ENCODE results near the gene ARHGEF1.
"Not testable (repeated sequence)": the region's sequence is repeated elsewhere in the genome, so short reads cannot be mapped to it uniquely, and the experiment has no call there.

Gene ARHGEF1

DNA sequence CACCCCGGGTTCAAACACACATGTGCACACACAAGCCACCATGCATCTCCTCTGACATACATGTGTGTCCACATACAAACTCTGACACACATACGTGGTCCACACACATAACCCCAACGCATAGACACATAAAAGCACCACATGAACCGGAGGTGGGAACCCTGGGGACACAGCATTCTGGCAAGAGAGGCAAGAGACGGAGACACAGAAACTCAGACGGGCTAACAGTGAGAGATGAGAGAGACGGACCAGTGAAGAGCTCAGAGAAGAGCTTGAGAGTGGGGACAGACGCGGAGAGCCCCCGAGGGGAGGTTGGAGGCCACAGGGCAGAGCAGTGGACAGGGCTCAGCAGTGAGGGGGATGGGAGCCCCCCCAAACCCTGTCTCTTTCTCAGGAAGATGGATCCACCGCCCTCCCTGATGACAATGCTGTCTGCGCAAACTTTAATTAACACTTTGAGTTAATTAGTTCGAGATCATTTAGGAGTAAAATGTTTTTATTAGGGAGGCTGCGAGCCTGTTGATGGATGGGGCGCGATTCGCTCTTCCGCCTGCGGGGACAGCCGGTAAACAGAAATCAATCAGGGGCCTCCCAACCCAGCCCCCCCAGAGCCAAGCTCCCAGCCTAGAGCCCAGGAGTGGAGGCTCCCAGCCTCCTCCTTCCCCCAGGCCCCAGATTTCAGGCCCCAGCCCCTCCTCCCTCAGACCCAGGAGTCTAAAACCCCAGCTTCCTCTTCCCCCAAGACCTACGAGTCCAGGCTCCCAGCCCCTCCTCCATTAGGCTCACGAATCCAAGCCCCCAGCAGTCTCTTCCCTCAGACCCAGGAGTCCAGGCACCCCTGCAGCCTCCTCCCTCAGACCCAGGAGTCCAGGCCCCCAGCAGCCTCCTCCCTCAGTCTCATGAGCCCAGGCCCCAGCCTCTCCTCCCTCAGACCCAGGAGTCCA lies 54.8 kb downstream of the ARHGEF1 start:
- H3K27ac Mint-ChIP-seq: no peak overlapping the region
- H3K4me3 Mint-ChIP-seq: no peak overlapping the region
- CTCF ChIA-PET: interaction anchor here (1.1 to 1.8 kb wide), 3 partner anchors 8 to 65 kb away, joined by 3 to 7 read pairs (median 4); no protein-coding TSS in a partner anchor

DNA sequence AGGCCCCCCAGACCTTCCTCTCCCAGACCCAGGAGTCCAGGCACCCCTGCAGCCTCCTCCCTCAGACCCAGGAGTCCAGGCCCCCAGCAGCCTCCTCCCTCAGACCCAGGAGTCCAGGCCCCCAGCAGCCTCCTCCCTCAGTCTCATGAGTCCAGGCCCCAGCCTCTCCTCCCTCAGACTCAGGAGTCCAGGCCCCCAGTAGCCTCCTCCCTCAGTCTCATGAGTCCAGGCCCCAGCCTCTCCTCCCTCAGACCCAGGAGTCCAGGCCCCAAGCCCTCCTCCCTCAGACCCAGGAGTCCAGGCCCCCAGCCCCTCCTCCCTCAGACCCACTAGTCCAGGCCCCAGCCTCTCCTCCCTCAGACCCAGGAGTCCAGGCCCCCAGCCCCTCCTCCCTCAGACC lies 56.2 kb downstream of the ARHGEF1 start:
- DNase-seq, H3K27ac Mint-ChIP-seq, H3K36me3 Mint-ChIP-seq, H3K9me3 Mint-ChIP-seq, H3K4me3 Mint-ChIP-seq, CTCF ChIA-PET: not testable (repeated sequence)
- Mint-ChIP-seq H3K4me1 (peaks cover 27% of the 10 kb centered on the region), H3K27me3 (peaks cover 85% of the 10 kb centered on the region)

More for the DNA sequence above, 54.8 kb downstream of the ARHGEF1 start:
- no peak for DNase-seq
- Mint-ChIP-seq H3K4me1 (peaks cover 29% of the 10 kb centered on the region), H3K9me3 (no peaks in the 10 kb centered on the region), H3K36me3 (peaks cover 2% of the 10 kb centered on the region), H3K27me3 (peaks cover 88% of the 10 kb centered on the region)

GRCh38 chr19:41939861-41940730 lies 57.1 kb downstream of the ARHGEF1 start:
- H3K36me3 Mint-ChIP-seq: peaks cover 2% of the 10 kb centered on the region
- H3K4me3 Mint-ChIP-seq: peak overlapping the region; percentile 69
- DNase-seq: peak; percentile 51
- H3K9me3 Mint-ChIP-seq: no peaks in the 10 kb centered on the region
- CTCF ChIA-PET: no interaction called here
- H3K27me3 Mint-ChIP-seq: peaks cover 76% of the 10 kb centered on the region
- peaks cover 28% of the 10 kb centered on the region for H3K4me1 Mint-ChIP-seq
- H3K27ac Mint-ChIP-seq: no peak overlapping the region

DNA sequence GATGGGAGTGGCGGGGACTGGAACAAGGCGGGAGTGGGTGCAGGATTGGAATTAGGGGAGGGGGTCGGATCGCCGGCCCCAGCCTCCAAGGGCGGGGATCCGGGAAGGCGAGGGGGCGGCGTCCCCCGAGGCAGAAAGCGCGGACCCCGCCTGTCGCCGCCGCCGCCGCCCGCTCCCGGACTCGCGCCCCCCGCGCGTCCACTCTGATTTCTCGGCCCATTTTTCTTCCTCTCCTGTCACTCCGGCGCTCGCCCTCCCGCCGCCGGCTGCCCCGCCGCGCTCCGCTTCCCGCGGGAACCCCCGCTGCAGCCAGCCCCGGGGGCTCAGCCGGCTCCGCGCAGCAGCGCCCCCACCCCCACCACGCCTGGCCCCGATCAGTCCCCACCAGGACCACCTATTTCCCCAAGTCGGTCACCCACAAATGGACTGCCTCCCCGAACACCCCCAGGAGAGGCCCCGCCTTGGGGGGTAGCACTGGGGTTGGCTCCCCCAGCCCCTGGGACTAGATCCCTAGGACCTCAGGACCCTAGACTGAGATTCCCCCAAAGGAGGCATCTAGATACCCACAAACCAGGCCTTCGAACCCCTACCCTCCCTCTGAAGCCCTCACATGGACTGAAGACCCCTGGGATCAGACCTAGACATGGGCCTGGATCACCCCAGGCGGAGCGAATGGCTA lies 57.9 kb downstream of the ARHGEF1 start:
- H3K4me1 Mint-ChIP-seq: peaks cover 31% of the 10 kb centered on the region
- H3K27ac Mint-ChIP-seq: no peak overlapping the region
- no peak for DNase-seq

DNA sequence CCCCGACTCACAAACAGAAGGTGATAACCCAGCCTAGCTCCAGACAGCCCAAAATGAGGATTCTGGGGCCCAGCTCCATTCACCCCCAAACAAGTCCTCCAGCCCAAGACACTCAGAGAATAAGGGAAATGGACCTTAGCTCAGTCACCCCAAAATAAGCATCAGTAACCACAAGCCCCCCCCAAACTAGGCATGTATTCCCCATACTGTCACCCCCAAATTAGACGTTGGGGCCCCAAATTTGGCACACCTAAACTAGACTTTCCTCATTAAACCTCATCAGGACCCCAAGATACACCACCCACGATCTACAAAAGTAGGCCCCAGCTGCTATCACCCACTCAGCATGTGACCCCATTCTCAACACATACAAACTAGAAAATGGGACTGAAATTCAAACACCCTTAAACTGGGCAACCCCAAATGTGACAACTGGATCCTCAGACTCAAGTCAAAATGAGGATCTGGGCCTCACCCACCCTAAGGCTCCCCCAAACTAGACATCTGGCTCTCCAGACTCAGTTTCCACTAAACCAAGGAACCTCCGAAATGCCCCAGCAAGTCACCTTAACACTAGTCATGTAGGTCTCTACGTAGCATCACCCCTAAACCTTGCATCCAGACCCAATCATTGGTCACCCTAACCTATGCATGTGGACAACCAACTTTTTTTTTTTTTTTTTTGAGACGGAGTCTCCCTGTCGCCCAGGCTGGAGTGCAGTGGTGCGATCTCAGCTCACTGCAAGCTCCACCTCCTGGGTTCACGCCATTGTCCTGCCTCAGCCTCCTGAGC lies 58.6 kb downstream of the ARHGEF1 start:
- Mint-ChIP-seq H3K36me3 (peaks cover 2% of the 10 kb centered on the region), H3K9me3 (no peaks in the 10 kb centered on the region), H3K4me1 (peaks cover 37% of the 10 kb centered on the region), H3K27ac (no peak overlapping the region), H3K4me3 (peak overlapping the region; percentile 24), H3K27me3 (peaks cover 67% of the 10 kb centered on the region)
- CTCF ChIA-PET: no interaction called here
- DNase-seq: no peak

More for the DNA sequence above, 57.9 kb downstream of the ARHGEF1 start:
- Mint-ChIP-seq H3K4me3 (peak overlapping the region; percentile 69), H3K36me3 (peaks cover 2% of the 10 kb centered on the region), H3K27me3 (peaks cover 74% of the 10 kb centered on the region), H3K9me3 (no peaks in the 10 kb centered on the region)
- CTCF ChIA-PET: no interaction called here

- Mint-ChIP-seq H3K36me3 (peaks cover 2% of the 10 kb centered on the region), H3K4me1 (peaks cover 42% of the 10 kb centered on the region), H3K27me3 (peaks cover 45% of the 10 kb centered on the region), H3K4me3 (no peak overlapping the region), H3K9me3 (no peaks in the 10 kb centered on the region), H3K27ac (no peak overlapping the region)
- DNase-seq: no peak
- CTCF ChIA-PET: interaction anchor here (1.3 kb wide), 1 partner anchor 70 kb away, joined by 3 read pairs; no protein-coding TSS in a partner anchor
Observed at GRCh38 chr19:41944336-41944735, 61.4 kb downstream of the ARHGEF1 start.

DNA sequence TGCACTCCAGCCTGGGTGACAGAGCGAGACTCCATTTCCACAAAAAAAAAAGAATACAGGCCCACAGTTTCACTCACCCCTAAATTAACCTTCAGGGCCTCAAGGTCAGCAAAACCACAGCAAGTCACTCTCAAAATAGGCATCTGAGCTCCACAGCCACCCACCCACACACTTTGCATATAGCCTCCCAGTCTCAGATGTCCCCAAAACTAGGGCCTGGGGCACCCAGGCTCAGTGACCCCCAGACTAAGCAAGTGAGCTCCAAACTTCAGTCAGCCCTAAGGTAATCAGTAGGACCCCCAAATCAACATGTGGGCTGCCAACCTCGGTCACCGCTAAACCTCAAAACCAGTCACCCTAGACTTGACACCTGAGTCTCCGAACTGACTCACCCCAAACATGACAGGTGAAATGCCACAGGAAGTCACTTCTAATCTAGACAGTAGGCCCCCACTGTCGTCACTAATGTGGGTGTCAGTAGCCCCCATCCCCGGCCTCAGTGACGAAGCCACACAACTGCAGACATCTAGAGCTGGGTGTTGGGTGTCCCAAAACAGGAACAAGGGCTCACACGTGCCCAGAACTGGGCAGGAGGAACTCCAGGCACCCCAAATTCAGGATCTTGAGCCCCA lies 62.3 kb downstream of the ARHGEF1 start:
- peaks cover 36% of the 10 kb centered on the region for H3K27me3 Mint-ChIP-seq
- peak overlapping the region; percentile 91 for H3K27ac Mint-ChIP-seq
- CTCF ChIA-PET: interaction anchor here (1.5 to 3.0 kb wide), 4 partner anchors 8 to 74 kb away, joined by 4 to 16 read pairs (median 8); no protein-coding TSS in a partner anchor
- peak; percentile 83 for DNase-seq
- H3K4me1 Mint-ChIP-seq: peaks cover 42% of the 10 kb centered on the region
- H3K4me3 Mint-ChIP-seq: no peak overlapping the region
- no peaks in the 10 kb centered on the region for H3K9me3 Mint-ChIP-seq
- peaks cover 2% of the 10 kb centered on the region for H3K36me3 Mint-ChIP-seq

- peaks cover 40% of the 10 kb centered on the region for H3K4me1 Mint-ChIP-seq
- H3K9me3 Mint-ChIP-seq: no peaks in the 10 kb centered on the region
- DNase-seq: no peak
- H3K27ac Mint-ChIP-seq: no peak overlapping the region
- CTCF ChIA-PET: interaction anchor here (2.2 to 3.0 kb wide), 2 partner anchors 10 to 75 kb away, joined by 8 to 16 read pairs; no protein-coding TSS in a partner anchor
- H3K4me3 Mint-ChIP-seq: no peak overlapping the region
- H3K27me3 Mint-ChIP-seq: peaks cover 23% of the 10 kb centered on the region
- no peaks in the 10 kb centered on the region for H3K36me3 Mint-ChIP-seq
Observed at GRCh38 chr19:41947091-41947490, 64.1 kb downstream of the ARHGEF1 start.

GRCh38 chr19:41951686-41952172 lies 68.7 kb downstream of the ARHGEF1 start:
- DNase-seq: peak; percentile 93
- Mint-ChIP-seq H3K4me3 (no peak overlapping the region), H3K27ac (peak overlapping the region; percentile 16), H3K36me3 (no peaks in the 10 kb centered on the region), H3K4me1 (peaks cover 13% of the 10 kb centered on the region), H3K27me3 (peaks cover 5% of the 10 kb centered on the region), H3K9me3 (no peaks in the 10 kb centered on the region)
- CTCF ChIA-PET: interaction anchor here (0.6 to 3.1 kb wide), 9 partner anchors 63 to 199 kb away, joined by 3 to 30 read pairs (median 4); no protein-coding TSS in a partner anchor

- no peak overlapping the region for H3K27ac Mint-ChIP-seq
- no peaks in the 10 kb centered on the region for H3K9me3 Mint-ChIP-seq
- H3K4me1 Mint-ChIP-seq: peaks cover 30% of the 10 kb centered on the region
- H3K4me3 Mint-ChIP-seq: no peak overlapping the region
- H3K36me3 Mint-ChIP-seq: peaks cover 2% of the 10 kb centered on the region
- CTCF ChIA-PET: interaction anchor here (3.1 kb wide), 1 partner anchor 9 kb away, joined by 8 read pairs; no protein-coding TSS in a partner anchor
- no peak for DNase-seq
- peaks cover 5% of the 10 kb centered on the region for H3K27me3 Mint-ChIP-seq
Observed at GRCh38 chr19:41955521-41955920, 72.5 kb downstream of the ARHGEF1 start.

DNA sequence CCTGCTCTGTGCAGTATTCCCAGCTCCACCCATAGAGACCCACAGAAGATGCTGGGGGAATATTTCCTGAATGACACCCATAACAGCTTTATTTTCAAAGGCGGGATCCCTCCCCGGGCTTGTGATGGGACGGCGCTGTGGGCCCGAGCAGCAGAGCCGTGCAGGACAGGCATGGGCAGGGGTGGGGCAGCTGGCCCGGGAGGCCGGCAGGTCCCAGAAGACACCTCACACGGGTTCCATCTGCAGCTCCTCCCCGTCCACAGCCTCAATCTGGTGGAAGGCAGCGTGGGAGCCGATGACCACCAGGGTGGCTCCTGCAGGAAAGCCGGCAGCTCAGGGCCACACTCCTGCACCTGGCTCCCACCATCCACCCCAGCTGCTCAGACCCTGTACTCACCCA lies 73.6 kb downstream of the ARHGEF1 start:
- no peak for DNase-seq
- peak overlapping the region; percentile 23 for H3K4me3 Mint-ChIP-seq
- H3K27me3 Mint-ChIP-seq: peaks cover 3% of the 10 kb centered on the region
- H3K9me3 Mint-ChIP-seq: no peaks in the 10 kb centered on the region
- H3K36me3 Mint-ChIP-seq: peaks cover 2% of the 10 kb centered on the region
- H3K27ac Mint-ChIP-seq: peak overlapping the region; percentile 75
- peaks cover 29% of the 10 kb centered on the region for H3K4me1 Mint-ChIP-seq
- CTCF ChIA-PET: interaction anchor here (1.3 to 4.2 kb wide), 4 partner anchors 10 to 250 kb away, joined by 3 to 18 read pairs (median 12); no protein-coding TSS in a partner anchor

All from activated naive CD4-positive, alpha-beta T cell treated with anti-CD3 and anti-CD28 coated beads, Interleukin-2, amount 10 ng/mL, durations not matched to agents 7 days and 5 days (primary cell).